Measurements from ENCODE around the gene POLR1H. TPM values are rescaled to one million over a fixed set of nuclear protein-coding genes. Genes with fewer than 3 reads are reported as not detected.

POLR1H gene
- polyA plus RNA-seq, 2 of the 4 experiments (the other 2 are of a cell fraction) = 25.5 to 34.6 TPM

DNA sequence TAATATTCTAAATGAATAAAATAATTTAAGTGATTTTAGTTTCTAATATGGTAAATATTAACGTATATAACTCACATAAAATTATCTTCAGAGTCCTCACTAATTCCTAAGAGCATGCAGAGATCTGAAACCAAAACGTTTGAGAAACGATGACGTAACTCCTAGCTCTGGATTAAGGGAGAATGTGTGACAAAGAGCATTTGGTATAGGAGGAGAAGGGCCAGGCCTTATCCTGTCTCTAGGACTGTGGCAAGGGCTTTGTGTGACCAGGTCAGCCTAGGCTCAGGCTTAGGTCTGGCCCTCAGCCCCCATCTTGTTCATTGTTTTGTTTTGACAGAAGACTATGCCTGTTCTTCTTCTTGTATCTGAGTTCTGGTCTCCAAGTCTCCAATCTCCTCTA, 19.2 kb upstream of the POLR1H start:
- CTCF ChIA-PET = interaction anchor here (1.9 kb wide), 1 partner anchor 194 kb away, joined by 5 read pairs; no protein-coding TSS in a partner anchor
- WGBS (ENCODE audit: missing lambda C conversion rate) = 67% methylated on average over 4 of the region's 4 CpGs
- ATAC-seq (no peak), DNase-seq (ENCODE audit: low read depth in 1 of 2, low spot score in 1 of 2) (no peak), FAIRE-seq (no peak)
- Histone ChIP-seq H3K4me3 (no peak overlapping the region), H3K27ac (no peak overlapping the region), H3K4me2 (no peak overlapping the region), H3K9me3 (no peaks in the 10 kb centered on the region), H3K4me1 (0 out of 3 replicates have a peak, but pooled peaks cover 3% of the 10 kb centered on the region)
- no peak for TF ChIP-seq PHF8 (IDR thresholded peaks at IDR 0.05; ENCODE audit: borderline replicate concordance, low read depth)
- no peak for TF ChIP-seq GATA3 (IDR thresholded peaks at IDR 0.05; ENCODE audit: borderline replicate concordance)
- TF ChIP-seq JUN (IDR thresholded peaks at IDR 0.05) = no peak
- TF ChIP-seq, protein P1, sequence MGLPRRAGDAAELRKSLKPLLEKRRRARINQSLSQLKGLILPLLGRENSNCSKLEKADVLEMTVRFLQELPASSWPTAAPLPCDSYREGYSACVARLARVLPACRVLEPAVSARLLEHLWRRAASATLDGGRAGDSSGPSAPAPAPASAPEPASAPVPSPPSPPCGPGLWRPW (IDR thresholded peaks at IDR 0.05) = no peak
- no peak for TF ChIP-seq RARB (CRISPR knock-in tag; IDR thresholded peaks at IDR 0.05)
- TF ChIP-seq FOSB (CRISPR knock-in tag; IDR thresholded peaks at IDR 0.05) = no peak
- TF ChIP-seq EP300 (IDR thresholded peaks at IDR 0.05) = no peak
- TF ChIP-seq SMC3 (IDR thresholded peaks at IDR 0.05) = no peak
- no peak for TF ChIP-seq ZNF302 (CRISPR knock-in tag; IDR thresholded peaks at IDR 0.05)
- POLR2A ChIA-PET = no interaction called here

DNA sequence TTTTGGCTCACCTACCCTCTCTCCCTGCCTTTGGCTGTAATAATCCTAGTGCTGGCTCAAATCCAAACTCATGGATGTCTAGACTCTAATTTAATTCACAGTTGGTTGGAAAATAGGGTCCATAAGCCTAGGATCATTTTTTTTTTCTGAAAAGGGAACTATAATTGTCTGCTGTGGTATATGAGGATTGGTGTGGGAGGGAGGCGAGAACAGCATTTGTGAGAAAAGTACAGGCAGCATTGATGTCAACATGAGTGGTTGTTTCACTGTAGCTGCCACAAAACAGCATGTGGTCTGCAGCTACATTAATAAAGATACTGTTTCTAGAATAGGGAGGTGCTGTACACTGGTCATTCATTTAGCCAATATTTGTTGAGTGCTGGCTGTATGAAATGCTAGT, 18.6 kb upstream of the POLR1H start:
- FAIRE-seq (no peak), DNase-seq (ENCODE audit: low read depth in 1 of 2, low spot score in 1 of 2) (no peak), ATAC-seq (no peak)
- 0 out of 3 replicates have a peak, but pooled peaks cover 3% of the 10 kb centered on the region for H3K4me1 ChIP-seq
- WGBS (ENCODE audit: missing lambda C conversion rate) = 90% methylated on average over 1 of the region's 1 CpG
- H3K4me2 ChIP-seq = no peak overlapping the region
- TF ChIP-seq ZFP36 (IDR thresholded peaks at IDR 0.05; ENCODE audit: borderline replicate concordance, partially characterized antibody) (no peak), RCOR1 (IDR thresholded peaks at IDR 0.05; ENCODE audit: low read depth, low read length) (no peak), GATA3 (IDR thresholded peaks at IDR 0.05; ENCODE audit: borderline replicate concordance) (no peak), ZNF302 (CRISPR knock-in tag; IDR thresholded peaks at IDR 0.05) (no peak), RAD21 (conservative IDR thresholded peaks at IDR 0.05 in 1 of 2, IDR thresholded peaks at IDR 0.05 in 1 of 2) (no peak), HEYL (CRISPR knock-in tag; IDR thresholded peaks at IDR 0.05) (no peak)
- TF ChIP-seq, protein P2, sequence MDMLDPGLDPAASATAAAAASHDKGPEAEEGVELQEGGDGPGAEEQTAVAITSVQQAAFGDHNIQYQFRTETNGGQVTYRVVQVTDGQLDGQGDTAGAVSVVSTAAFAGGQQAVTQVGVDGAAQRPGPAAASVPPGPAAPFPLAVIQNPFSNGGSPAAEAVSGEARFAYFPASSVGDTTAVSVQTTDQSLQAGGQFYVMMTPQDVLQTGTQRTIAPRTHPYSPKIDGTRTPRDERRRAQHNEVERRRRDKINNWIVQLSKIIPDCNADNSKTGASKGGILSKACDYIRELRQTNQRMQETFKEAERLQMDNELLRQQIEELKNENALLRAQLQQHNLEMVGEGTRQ (IDR thresholded peaks at IDR 0.05) = no peak
- POLR2A ChIA-PET = no interaction called here
- H3K9me3 ChIP-seq = no peaks in the 10 kb centered on the region
- CTCF ChIA-PET = interaction anchor here (1.9 kb wide), 1 partner anchor 194 kb away, joined by 5 read pairs; no protein-coding TSS in a partner anchor
- no peak overlapping the region for H3K4me3 ChIP-seq
- no peak overlapping the region for H3K27ac ChIP-seq

DNA sequence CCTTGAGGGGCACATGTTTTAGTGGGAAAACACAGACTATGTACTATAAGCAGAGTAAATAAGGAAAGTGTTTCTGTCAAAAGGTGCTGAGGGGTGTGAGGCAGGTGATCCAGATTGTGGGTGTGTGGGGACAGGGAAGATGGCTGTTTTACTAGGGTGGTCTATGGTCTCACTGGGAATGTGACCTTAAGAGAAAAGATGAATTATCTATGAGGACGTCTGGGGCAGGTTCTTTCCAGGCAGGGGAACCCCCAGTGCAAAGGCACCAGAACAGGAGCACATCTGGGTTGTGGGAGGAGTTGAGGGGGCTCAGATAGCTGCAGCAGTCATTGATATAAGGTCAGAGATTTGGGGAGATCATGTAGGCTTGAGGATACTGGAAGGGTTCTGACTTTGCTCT, 18.2 kb upstream of the POLR1H start:
- FAIRE-seq (no peak), ATAC-seq (no peak), DNase-seq (ENCODE audit: low read depth in 1 of 2, low spot score in 1 of 2) (no peak)
- TF ChIP-seq E2F6 (IDR thresholded peaks at IDR 0.05; ENCODE audit: borderline replicate concordance, low read depth) = no peak
- TF ChIP-seq CHD2 (IDR thresholded peaks at IDR 0.05; ENCODE audit: low read length, partially characterized antibody) = no peak
- TF ChIP-seq POLR2A (IDR thresholded peaks at IDR 0.05; ENCODE audit: low read length) = no peak
- no peak for TF ChIP-seq HDAC2 (IDR thresholded peaks at IDR 0.05)
- no peak for TF ChIP-seq ZNF302 (CRISPR knock-in tag; IDR thresholded peaks at IDR 0.05)
- TF ChIP-seq SREBF2 (IDR thresholded peaks at IDR 0.05) = no peak
- TF ChIP-seq TP53 (CRISPR knock-in tag; IDR thresholded peaks at IDR 0.05) = no peak
- no peak for TF ChIP-seq KDM1A (IDR thresholded peaks at IDR 0.05; ENCODE audit: low read depth)
- no peak for TF ChIP-seq CBX8 (IDR thresholded peaks at IDR 0.05)
- TF ChIP-seq HMGXB4 (CRISPR knock-in tag; IDR thresholded peaks at IDR 0.05; ENCODE audit: borderline replicate concordance) = no peak
- no peak for TF ChIP-seq CHD4 (IDR thresholded peaks at IDR 0.05; ENCODE audit: borderline replicate concordance)
- no peak for TF ChIP-seq JUNB (IDR thresholded peaks at IDR 0.05)
- TF ChIP-seq RCOR1 (IDR thresholded peaks at IDR 0.05; ENCODE audit: low read depth, low read length) = no peak
- no peak for TF ChIP-seq RARB (CRISPR knock-in tag; IDR thresholded peaks at IDR 0.05)
- TF ChIP-seq, protein P2 (IDR thresholded peaks at IDR 0.05) = no peak
- no peak for TF ChIP-seq EHMT2 (IDR thresholded peaks at IDR 0.05; ENCODE audit: low read depth)
- no peak for TF ChIP-seq PHF8 (IDR thresholded peaks at IDR 0.05; ENCODE audit: borderline replicate concordance, low read depth)
- TF ChIP-seq ATOH8 (CRISPR knock-in tag; IDR thresholded peaks at IDR 0.05; ENCODE audit: low read depth) = no peak
- TF ChIP-seq HOXB5 (CRISPR knock-in tag; IDR thresholded peaks at IDR 0.05) = no peak
- no peak overlapping the region for H3K4me2 ChIP-seq
- no peaks in the 10 kb centered on the region for H3K9me3 ChIP-seq
- H3K4me3 ChIP-seq = no peak overlapping the region
- CTCF ChIA-PET = no interaction called here
- H3K27ac ChIP-seq = no peak overlapping the region
- POLR2A ChIA-PET = no interaction called here
- WGBS (ENCODE audit: missing lambda C conversion rate) = 12% methylated on average over 1 of the region's 1 CpG
- H3K4me1 ChIP-seq = 0 out of 3 replicates have a peak, but pooled peaks cover 3% of the 10 kb centered on the region
